ENCODE results near the gene PRPS1. TPM values are rescaled to one million over a fixed set of nuclear protein-coding genes. Genes with fewer than 3 reads are reported as not detected.

PRPS1 gene
- total RNA-seq, 1 donor from 2014 or later, result 27.4 TPM

- no peak for ATAC-seq
- DNase-seq, result no peak
- intact Hi-C loops (cut with micrococcal nuclease), result no loop called here
These were observed 58.5 kb downstream of the PRPS1 start for GRCh38 chrX:107686792-107687191.

DNA sequence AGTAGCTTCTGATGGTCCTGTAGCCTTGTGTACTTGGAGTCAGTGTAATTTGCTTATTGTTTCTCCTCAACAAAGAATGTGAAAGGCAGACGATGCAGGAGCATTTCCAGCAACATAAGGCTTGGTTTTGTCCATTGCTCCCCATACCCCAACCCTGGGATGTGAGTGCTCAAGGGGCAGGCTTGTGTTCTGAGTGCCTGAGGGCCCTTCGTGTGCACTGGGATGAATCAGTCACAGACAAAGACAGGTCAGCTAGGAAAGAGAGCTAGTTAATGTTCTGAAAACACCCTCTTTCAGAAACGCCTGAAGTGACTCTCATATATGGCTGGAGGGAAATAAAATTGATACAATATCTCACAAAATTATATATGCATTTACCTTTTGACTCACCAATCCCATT is 59.1 kb downstream of the PRPS1 start:
- intact Hi-C loops (cut with micrococcal nuclease), result no loop called here
- ATAC-seq (no peak), DNase-seq (no peak)

DNA sequence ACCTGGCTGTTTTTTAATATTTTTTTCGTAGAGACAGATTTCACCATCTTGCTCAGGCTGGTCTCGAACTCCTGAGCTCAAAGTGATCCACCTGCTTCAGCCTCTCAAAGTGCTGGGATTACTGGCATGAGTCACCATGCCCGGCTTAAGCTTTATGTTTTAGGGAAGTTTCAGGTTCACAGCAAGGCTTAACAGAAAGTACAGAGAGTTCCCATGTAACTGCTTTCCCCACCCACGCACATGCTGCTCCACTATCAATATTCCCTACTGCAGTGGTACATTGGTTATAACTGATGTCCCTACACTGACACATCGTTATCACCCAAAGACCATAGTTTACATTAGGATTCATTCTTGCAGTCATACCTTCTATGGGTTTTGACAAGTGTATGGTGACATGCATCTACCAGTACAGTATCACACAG is 62.7 kb downstream of the PRPS1 start:
- no peak for ATAC-seq
- intact Hi-C loops (cut with micrococcal nuclease), result no loop called here
- DNase-seq, result no peak

- ATAC-seq (peak; percentile 20), DNase-seq (no peak)
- intact Hi-C loops (cut with micrococcal nuclease), result no loop called here
These were observed 71.3 kb downstream of the PRPS1 start for GRCh38 chrX:107699616-107700015.

DNA sequence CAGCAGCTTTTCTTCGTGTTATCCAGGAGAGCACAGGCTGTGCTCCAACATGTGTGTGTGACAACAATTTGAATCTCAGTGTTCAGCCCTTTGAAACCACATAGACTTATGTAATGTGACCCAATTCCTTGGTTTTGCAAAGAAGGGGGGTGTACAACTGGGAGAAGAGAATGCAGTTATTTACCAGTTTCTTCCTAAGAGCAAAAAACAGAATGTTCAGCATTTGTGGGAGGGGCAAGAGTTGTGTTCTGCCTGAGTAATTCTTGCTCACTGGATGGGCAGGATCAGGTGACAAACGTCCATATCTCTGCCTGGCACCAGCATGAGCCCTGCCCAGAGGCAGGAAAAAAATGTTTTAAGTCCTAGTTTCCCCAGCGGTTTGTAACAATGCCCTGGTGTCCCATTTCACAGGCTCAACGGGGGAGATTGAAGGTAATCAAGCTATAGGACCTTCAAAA is 72.0 kb downstream of the PRPS1 start:
- ATAC-seq (peak; percentile 91), DNase-seq (no peak)
- intact Hi-C loops (cut with micrococcal nuclease), result no loop called here

Other genes with a start within 250 kb of the PRPS1 start
- not detected for gene FRMPD3, start 178.9 kb upstream of the PRPS1 start, total RNA-seq
- 63.3 TPM for gene TSC22D3, start 147.3 kb downstream of the PRPS1 start, total RNA-seq
- gene NCBP2L, start 149.2 kb downstream of the PRPS1 start, total RNA-seq, result not detected
- 5.6 TPM for gene MID2, start 197.4 kb downstream of the PRPS1 start, total RNA-seq

Measured in left ventricle myocardium superior (tissue), 1 donor.